ENCODE measurements around the gene CTXN3.

CTXN3 gene

DNA sequence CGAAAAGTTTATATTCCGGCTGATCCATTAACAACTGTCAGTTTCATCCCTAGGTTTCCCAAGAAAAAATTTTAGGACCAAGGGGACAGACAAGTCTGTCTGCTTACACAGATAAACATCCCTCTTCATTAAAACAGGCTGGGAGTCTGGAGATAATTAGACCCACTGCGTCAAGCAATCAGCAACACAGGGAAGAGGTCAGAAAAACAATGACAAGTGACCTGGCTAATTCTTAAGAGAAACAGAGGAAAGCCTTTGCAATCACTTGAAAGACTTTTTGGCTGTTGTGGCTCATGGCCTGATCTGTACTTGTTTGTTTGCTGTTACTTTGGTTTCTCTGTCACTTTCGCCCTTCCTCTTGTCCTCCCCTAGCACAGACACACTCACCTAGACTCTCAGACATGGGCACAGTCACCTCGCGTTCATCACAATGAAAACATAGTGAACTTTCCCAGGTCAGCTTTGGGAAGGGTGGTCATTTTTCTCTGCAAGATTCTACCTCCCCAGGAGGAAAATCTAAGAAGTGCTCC, 51.4 kb downstream of the CTXN3 start:
- no peak for FAIRE-seq

DNA sequence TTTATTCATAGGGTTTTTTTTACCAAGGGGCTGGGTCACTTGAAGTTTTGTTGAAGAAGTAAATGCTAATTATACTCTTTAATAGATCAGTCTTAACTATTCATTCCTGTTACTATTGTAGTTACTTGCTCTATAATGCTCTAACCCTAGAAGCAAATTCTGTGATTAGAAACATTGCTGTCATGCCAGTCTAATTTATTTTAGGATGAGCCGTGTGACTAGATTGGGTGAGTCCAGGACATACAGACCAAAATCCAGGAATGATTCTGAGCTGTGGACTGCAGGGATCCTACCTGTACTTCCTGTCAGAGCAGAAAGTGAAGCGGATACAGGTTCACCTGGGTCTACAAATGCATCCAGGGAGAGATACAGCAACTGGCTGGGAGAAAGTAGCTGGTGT, 53.6 kb downstream of the CTXN3 start:
- FAIRE-seq: no peak

DNA sequence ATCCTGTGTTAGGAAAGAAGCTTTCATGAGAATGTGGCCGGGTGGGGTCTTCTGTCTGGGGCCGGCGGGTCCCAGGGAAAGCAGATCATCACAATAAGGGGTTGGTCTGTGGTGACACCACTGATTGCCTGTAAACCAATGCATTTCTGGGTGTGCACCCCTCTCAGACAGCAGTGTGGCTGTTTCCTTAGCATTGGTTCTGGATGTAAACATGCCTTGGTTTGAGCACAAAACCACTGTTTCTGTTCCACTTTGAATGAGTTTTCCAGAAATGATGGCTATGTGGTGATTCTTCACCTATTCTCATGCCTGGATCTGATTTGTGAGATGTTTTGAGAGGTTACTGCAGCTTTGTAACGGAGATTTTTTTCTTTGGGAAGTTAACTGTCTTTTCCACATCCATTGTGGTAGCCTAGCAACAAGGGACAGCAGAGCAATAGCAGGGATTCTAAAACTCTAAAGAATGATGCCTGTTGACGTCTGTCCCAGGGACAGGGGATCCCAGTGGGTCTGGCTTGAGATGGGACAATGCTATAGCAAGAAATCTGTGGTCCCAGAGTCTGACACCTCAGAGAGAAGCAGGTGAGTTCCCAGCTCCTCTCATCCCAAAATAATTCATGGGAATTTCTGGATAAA, 54.2 kb downstream of the CTXN3 start, which contains the start of gene CCDC192:
TSS of gene CCDC192 (plus strand) at position 466 of the 636 bp plus-strand sequence. CDS start at position 521, 55 bp downstream.
- FAIRE-seq: no peak

DNA sequence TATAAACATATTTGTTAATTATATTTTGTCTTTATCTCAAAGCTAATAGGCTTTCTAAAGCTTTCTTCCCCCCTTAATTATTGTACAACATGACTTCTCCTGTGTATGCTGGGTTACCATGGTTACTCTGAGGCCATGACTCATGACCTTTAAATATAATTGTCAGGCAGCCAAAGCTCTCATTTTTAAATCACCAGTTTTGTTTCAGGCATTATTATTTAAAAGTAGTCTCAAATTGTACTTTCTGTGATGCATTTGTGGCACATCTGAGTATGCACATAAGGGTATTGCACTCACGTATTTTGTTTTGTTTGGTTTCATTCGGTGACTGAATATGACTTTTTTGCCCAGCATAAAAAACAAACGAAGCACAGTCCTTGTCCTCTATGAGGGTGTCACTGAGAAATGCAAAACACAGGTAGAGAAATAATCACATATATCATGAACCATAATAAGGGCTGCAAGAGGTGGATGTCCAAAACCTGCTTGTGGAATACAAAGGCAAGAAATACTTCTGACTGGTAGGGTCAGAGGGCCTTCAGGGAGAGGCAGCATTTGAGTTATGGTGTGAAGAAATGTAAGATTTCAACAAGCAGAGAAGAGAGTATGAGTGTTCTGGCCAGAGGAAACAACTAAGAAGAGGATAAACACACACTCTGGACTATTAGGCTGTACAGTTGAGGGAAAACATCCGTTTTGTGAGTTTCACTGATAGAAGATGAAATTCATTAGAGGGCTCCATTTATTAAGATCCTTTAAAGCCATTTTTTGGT, 56.4 kb downstream of the CTXN3 start:
- FAIRE-seq: peak; percentile 89

DNA sequence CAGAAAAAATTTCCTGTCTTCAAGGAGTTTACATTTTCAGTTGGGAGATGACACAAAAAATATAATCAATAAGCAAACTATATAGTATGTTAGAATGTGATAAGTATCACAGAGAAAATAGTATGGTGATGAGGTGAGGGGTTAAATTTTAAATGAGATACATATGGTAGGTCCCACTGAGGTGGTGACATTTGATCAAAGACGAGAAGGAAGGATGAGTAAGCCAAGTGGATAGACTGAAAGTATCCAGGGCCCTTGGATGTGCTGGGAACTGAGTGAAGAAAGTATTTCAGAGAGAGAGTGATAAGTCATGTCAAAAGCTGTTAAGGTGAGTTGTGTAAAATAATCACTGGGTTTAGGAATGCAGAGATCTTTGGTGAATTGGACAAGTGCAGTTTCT, 57.8 kb downstream of the CTXN3 start:
- no peak for FAIRE-seq

DNA sequence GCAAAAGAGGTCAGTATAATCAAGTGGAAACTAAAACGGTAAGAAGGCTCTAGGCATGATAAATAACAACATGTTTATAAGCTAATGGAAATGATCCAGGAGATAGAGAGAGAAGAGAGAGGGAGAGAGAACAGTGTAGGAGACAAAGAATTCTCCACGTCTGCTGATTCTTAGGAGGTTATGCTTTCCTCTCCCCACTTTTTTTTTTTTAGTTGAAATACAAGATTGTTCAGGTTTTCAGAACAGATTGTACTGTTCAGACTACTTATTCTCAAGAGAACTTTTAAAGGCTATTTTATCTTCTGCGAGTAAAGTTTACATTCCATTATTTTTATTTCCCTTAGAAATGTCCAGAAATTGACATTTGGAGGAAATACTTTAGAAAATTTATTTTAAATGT, 58.3 kb downstream of the CTXN3 start:
- no peak for FAIRE-seq

All from islet of Langerhans (tissue), 1 donor.